B cell (primary cell): Measurements from ENCODE around the gene KCNS3. TPM values are rescaled to one million over a fixed set of nuclear protein-coding genes. Genes with fewer than 3 reads are reported as not detected.

Source experiments
- ATAC-seq: fragments of 200-7000 bp; cut with Tn5 transposase; one replicate; pipeline ENCODE4 v1.10.0; 2021; ENCODE audit warnings: low read depth, mild to moderate bottlenecking, moderate number of reproducible peaks, moderate library complexity
- CTCF ChIA-PET: fragments of 350-600 bp; sonication (Branson Sonifier 250); formaldehyde crosslinking; loops from one replicate; lab custom pipeline; 2021; ENCODE audit warnings: antibody characterized with exemption, inconsistent platforms; lab: Charles Lee
- POLR2A ChIA-PET: fragments of 350-600 bp; sonication (Branson Sonifier 250); formaldehyde crosslinking; loops from one replicate; lab custom pipeline; 2021; ENCODE audit warnings: antibody characterized with exemption; lab: Charles Lee
- DNase-seq: peaks from one replicate; pipeline ENCODE4 v3.0.0; 2013
- H2AFZ ChIP-seq: 2 replicates; pipeline ENCODE4 v1.6.1; 2012; ENCODE audit warnings: mild to moderate bottlenecking, low read depth, low read length; ENCODE audit not compliant: insufficient read depth, poor library complexity, severe bottlenecking
- H3K27ac ChIP-seq, 2 donors: 1 replicate in 1 of 2; 2 replicates in 1 of 2; pipeline ENCODE4 v1.5.1; 2012 to 2013; ENCODE audit warnings: low read length in 2 of 2, mild to moderate bottlenecking in 2 of 2, moderate library complexity in 1 of 2
- H3K27me3 ChIP-seq, 4 experiments: fragments of 200-600 bp in 1 of 4; sonication (generic) in 1 of 4; replicated peaks in 1 of 4; 1 replicate in 2 of 4; 2 replicates in 2 of 4; pipeline versions ENCODE4 v1.6.1 to v1.7.0; 2013 to 2016; ENCODE audit warnings: low read length in 3 of 4, mild to moderate bottlenecking in 2 of 4, mixed read lengths in 1 of 4, moderate library complexity in 1 of 4; ENCODE audit not compliant: insufficient read depth in 4 of 4, control insufficient read depth in 3 of 4; ENCODE audit errors: control extremely low read depth in 1 of 4
- H3K36me3 ChIP-seq, 2 experiments: replicated peaks in 1 of 2; 1 replicate in 1 of 2; 2 replicates in 1 of 2; pipeline versions ENCODE4 v1.6.1 to v1.7.1; 2013; ENCODE audit warnings: low read length in 1 of 2; ENCODE audit not compliant: insufficient read depth in 2 of 2, control insufficient read depth in 1 of 2; ENCODE audit errors: control extremely low read depth in 1 of 2, extremely low read depth in 1 of 2
- H3K4me1 ChIP-seq, 2 donors: fragments of 200-600 bp in 1 of 2; sonication (generic) in 1 of 2; 1 replicate in 1 of 2; 2 replicates in 1 of 2; pipeline versions ENCODE4 v1.5.1 to v1.6.1; 2013 to 2017; ENCODE audit warnings: low read length in 2 of 2; ENCODE audit not compliant: control insufficient read depth in 2 of 2, insufficient read depth in 2 of 2
- H3K4me2 ChIP-seq: replicated peaks from 2 replicates; pipeline ENCODE3; 2012; ENCODE audit warnings: mild to moderate bottlenecking, low read depth, low read length; ENCODE audit not compliant: poor library complexity, severe bottlenecking
- H3K4me3 ChIP-seq, 5 experiments: fragments of 200-600 bp in 1 of 5; sonication (generic) in 1 of 5; 1 replicate in 3 of 5; 2 replicates in 2 of 5; pipeline versions ENCODE4 v1.5.1 to v1.7.0; 2011 to 2016; ENCODE audit warnings: low read length in 4 of 5, mild to moderate bottlenecking in 4 of 5, low read depth in 2 of 5, control low read depth in 1 of 5, moderate library complexity in 1 of 5; ENCODE audit not compliant: insufficient read depth in 1 of 5; ENCODE audit errors: control extremely low read depth in 1 of 5, extremely low read depth in 1 of 5
- H3K79me2 ChIP-seq: fragments of 200-600 bp; sonication (generic); one replicate; pipeline ENCODE4 v1.6.0; 2016; ENCODE audit warnings: low read length; ENCODE audit not compliant: control insufficient read depth, insufficient read depth
- H3K9ac ChIP-seq: fragments of 200-600 bp; sonication (generic); 2 replicates; pipeline ENCODE4 v1.6.1; 2017; ENCODE audit warnings: mild to moderate bottlenecking, low read length, moderate library complexity
- H3K9me3 ChIP-seq, 3 donors: one replicate each; pipeline versions ENCODE4 v1.6.1 to v1.7.1; 2013; ENCODE audit warnings: low read length in 2 of 3; ENCODE audit not compliant: control insufficient read depth in 2 of 3, insufficient read depth in 1 of 3; ENCODE audit errors: control extremely low read depth in 1 of 3
- H4K20me1 ChIP-seq: 2 replicates; pipeline ENCODE4 v1.6.0; 2012; ENCODE audit warnings: mild to moderate bottlenecking, low read length; ENCODE audit not compliant: insufficient read depth, control insufficient read depth, poor library complexity, severe bottlenecking
- H3K27ac Mint-ChIP-seq: one replicate; pipeline ENCODE4 v1.8.0; 2021; ENCODE audit warnings: mixed read lengths
- H3K27me3 Mint-ChIP-seq: one replicate; pipeline ENCODE4 v1.8.0; 2021; ENCODE audit warnings: mixed read lengths
- H3K4me1 Mint-ChIP-seq: one replicate; pipeline ENCODE4 v1.8.0; 2021; ENCODE audit warnings: mixed read lengths
- H3K4me3 Mint-ChIP-seq: one replicate; pipeline ENCODE4 v1.8.0; 2021; ENCODE audit warnings: mixed read lengths
- H3K9me3 Mint-ChIP-seq: one replicate; pipeline ENCODE4 v1.8.0; 2022; ENCODE audit warnings: mixed read lengths; ENCODE audit not compliant: insufficient read depth
- EZH2 ChIP-seq: IDR thresholded peaks from 2 replicates; pipeline ENCODE4 v1.6.1; 2012; ENCODE audit warnings: borderline replicate concordance, low read depth, mild to moderate bottlenecking, moderate library complexity, low read length; ENCODE audit not compliant: insufficient read depth, poor library complexity, severe bottlenecking
- WGBS: methylation state at CpG from one replicate; pipeline ENCODE4 v1.1.5; 2013; ENCODE audit warnings: missing lambda C conversion rate; ENCODE audit not compliant: insufficient coverage; 5-methylcytosine and 5-hydroxymethylcytosine counted together
- intact Hi-C: fragments of 100-400 bp; cut with micrococcal nuclease; formaldehyde crosslinking; loops from one replicate; pipeline ENCODE4 v1.10.0; 2022
- polyA plus RNA-seq: library from polyadenylated mRNA; depleted of rRNA; stranded (reverse); fragments of >200 nt; gene quantifications from 2 replicates; pipeline ENCODE4 v1.2.3, GENCODE V29; 2012
- total RNA-seq, 2 donors: library from RNA; stranded (reverse); fragments of 120-200 nt in 1 of 2; gene quantifications; 1 replicate in 1 of 2; 2 replicates in 1 of 2; pipeline versions ENCODE4 v1.2.3 to v1.2.4, GENCODE V29; 2013 to 2022
- TF ChIP-seq, protein P1 (sequence below): fragments of 200-600 bp; IDR thresholded peaks from one replicate; pipeline ENCODE4 v1.8.0; 2022; ENCODE audit warnings: antibody characterized with exemption, mild to moderate bottlenecking

The KCNS3 gene
- total and polyA plus RNA-seq, 2 donors (not counting 1 experiment from before 2014, with no cell fraction given): 0.10 to 0.76 TPM

DNA sequence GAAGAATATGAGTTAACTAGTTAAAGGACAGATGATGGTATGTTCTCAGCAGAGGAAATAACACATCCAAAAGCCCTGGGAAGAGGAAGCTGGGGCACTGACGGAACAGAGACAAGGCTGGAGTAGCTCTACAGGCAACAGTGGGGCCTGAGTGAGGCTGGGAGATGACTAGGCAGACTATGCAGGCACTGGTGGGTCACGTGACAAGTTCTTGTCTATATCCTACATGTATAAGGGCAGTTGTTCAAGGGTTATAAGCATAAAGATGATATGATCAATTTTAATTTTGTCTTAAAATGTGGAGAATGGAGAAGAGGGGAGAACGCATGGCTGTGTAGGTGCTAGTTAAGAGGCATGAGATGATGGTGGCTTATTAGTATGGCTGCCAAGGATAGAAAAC, 68.6 kb downstream of the KCNS3 start:
- H3K9me3 ChIP-seq: no peaks in the 10 kb centered on the region
- peaks cover 33% of the 10 kb centered on the region for H3K27me3 Mint-ChIP-seq
- no peaks in the 10 kb centered on the region for H3K4me1 ChIP-seq
- H3K79me2 ChIP-seq: no peaks in the 10 kb centered on the region
- ATAC-seq (no peak), DNase-seq (no peak)
- no peaks in the 10 kb centered on the region for H3K36me3 ChIP-seq
- H3K4me2 ChIP-seq: no peak overlapping the region
- TF ChIP-seq EZH2: no peak
- TF ChIP-seq, protein P1, sequence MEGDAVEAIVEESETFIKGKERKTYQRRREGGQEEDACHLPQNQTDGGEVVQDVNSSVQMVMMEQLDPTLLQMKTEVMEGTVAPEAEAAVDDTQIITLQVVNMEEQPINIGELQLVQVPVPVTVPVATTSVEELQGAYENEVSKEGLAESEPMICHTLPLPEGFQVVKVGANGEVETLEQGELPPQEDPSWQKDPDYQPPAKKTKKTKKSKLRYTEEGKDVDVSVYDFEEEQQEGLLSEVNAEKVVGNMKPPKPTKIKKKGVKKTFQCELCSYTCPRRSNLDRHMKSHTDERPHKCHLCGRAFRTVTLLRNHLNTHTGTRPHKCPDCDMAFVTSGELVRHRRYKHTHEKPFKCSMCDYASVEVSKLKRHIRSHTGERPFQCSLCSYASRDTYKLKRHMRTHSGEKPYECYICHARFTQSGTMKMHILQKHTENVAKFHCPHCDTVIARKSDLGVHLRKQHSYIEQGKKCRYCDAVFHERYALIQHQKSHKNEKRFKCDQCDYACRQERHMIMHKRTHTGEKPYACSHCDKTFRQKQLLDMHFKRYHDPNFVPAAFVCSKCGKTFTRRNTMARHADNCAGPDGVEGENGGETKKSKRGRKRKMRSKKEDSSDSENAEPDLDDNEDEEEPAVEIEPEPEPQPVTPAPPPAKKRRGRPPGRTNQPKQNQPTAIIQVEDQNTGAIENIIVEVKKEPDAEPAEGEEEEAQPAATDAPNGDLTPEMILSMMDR: no peak
- H3K27ac ChIP-seq: no peak overlapping the region
- ChIA-PET CTCF (no interaction called here), POLR2A (no interaction called here)
- no peak overlapping the region for H3K9ac ChIP-seq
- no peak overlapping the region for H2AFZ ChIP-seq
- 70% methylated on average over 1 of the region's 3 CpGs for WGBS
- peaks cover 0 to 5% (median 0%) of the 10 kb centered on the region in 4 experiments for H3K27me3 ChIP-seq
- no peaks in the 10 kb centered on the region for H3K4me1 Mint-ChIP-seq
- intact Hi-C loops: no loop called here
- no peaks in the 10 kb centered on the region for H4K20me1 ChIP-seq
- no peak overlapping the region for H3K4me3 ChIP-seq
- H3K4me3 Mint-ChIP-seq: no peak overlapping the region
- H3K9me3 Mint-ChIP-seq: no peaks in the 10 kb centered on the region
- H3K27ac Mint-ChIP-seq: no peak overlapping the region

DNA sequence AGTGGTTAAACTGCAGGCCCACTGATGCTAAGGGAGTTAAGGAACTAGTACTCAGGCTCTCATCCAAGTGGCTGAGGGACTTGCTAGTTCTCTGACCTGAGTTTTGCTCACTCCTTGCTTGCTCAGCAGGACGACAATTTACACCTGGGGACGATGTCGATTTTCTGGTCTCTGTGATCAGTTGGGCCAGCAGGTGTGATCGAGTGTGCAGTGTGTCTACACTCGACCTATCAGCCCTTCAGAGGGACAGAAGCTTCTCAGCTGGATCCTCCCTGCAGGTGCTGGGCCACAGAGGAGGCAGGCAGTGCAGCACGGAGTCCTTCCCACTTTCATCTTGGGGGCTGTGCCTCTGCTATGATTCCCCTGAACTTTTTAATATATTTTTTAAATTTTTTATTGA, 71.5 kb downstream of the KCNS3 start:
- H3K79me2 ChIP-seq: no peaks in the 10 kb centered on the region
- no peaks in the 10 kb centered on the region for H3K9me3 ChIP-seq
- H2AFZ ChIP-seq: no peak overlapping the region
- no peak overlapping the region for H3K4me2 ChIP-seq
- Mint-ChIP-seq H3K4me3 (no peak overlapping the region), H3K4me1 (no peaks in the 10 kb centered on the region), H3K9me3 (no peaks in the 10 kb centered on the region), H3K27me3 (peaks cover 30% of the 10 kb centered on the region), H3K27ac (no peak overlapping the region)
- TF ChIP-seq, protein P1: no peak
- no peak for TF ChIP-seq EZH2
- no peak overlapping the region for H3K4me3 ChIP-seq
- no peak overlapping the region for H3K27ac ChIP-seq
- DNase-seq (no peak), ATAC-seq (no peak)
- ChIA-PET POLR2A (no interaction called here), CTCF (no interaction called here)
- H3K4me1 ChIP-seq: no peaks in the 10 kb centered on the region
- 71% methylated on average over 6 of the region's 6 CpGs for WGBS
- no peaks in the 10 kb centered on the region for H3K36me3 ChIP-seq
- H3K27me3 ChIP-seq: peaks cover 0 to 5% (median 0%) of the 10 kb centered on the region in 4 experiments
- no peaks in the 10 kb centered on the region for H4K20me1 ChIP-seq
- H3K9ac ChIP-seq: no peak overlapping the region
- intact Hi-C loops: no loop called here
